ENCODE data around the gene CAPRIN1.

- no peak for TF ChIP-seq CTCF (IDR thresholded peaks at IDR 0.05)
- TF ChIP-seq POLR2A (IDR thresholded peaks at IDR 0.05), result no peak
These were observed 2.5 kb upstream of the CAPRIN1 start for GRCh38 chr11:34049028-34049427.
